ENCODE results near the gene MBOAT2. TPM values are rescaled to one million over a fixed set of nuclear protein-coding genes. Genes with fewer than 3 reads are reported as not detected.
"Not testable (repeated sequence)": the region's sequence is repeated elsewhere in the genome, so short reads cannot be mapped to it uniquely, and the experiment has no call there.

The MBOAT2 gene
- total RNA-seq, 1 donor from 2014 or later, result 94.7 TPM

- Mint-ChIP-seq H3K4me1 (ENCODE audit: unreplicated experiment) (peaks cover 12% of the 10 kb centered on the region), H3K9me3 (ENCODE audit: unreplicated experiment) (no peaks in the 10 kb centered on the region), H3K36me3 (ENCODE audit: unreplicated experiment) (peaks cover 35% of the 10 kb centered on the region), H3K4me3 (ENCODE audit: unreplicated experiment) (no peak overlapping the region), H3K27me3 (ENCODE audit: unreplicated experiment) (no peaks in the 10 kb centered on the region), H3K27ac (ENCODE audit: unreplicated experiment) (peak overlapping the region; percentile 20)
- no peak for DNase-seq (ENCODE audit: extremely low spot score, unreplicated experiment)
- TF ChIP-seq CTCF (IDR thresholded peaks at IDR 0.05), result no peak
Measured at GRCh38 chr2:8922431-8922830, 81.1 kb downstream of the MBOAT2 start.

- Mint-ChIP-seq H3K4me1 (ENCODE audit: unreplicated experiment) (peaks cover 13% of the 10 kb centered on the region), H3K27ac (ENCODE audit: unreplicated experiment) (no peak overlapping the region), H3K36me3 (ENCODE audit: unreplicated experiment) (peaks cover 23% of the 10 kb centered on the region), H3K27me3 (ENCODE audit: unreplicated experiment) (no peaks in the 10 kb centered on the region), H3K9me3 (ENCODE audit: unreplicated experiment) (peaks cover 8% of the 10 kb centered on the region), H3K4me3 (ENCODE audit: unreplicated experiment) (no peak overlapping the region)
- DNase-seq (ENCODE audit: extremely low spot score, unreplicated experiment), result no peak
- no peak for TF ChIP-seq CTCF (IDR thresholded peaks at IDR 0.05)
Measured at GRCh38 chr2:8918412-8918811, 85.1 kb downstream of the MBOAT2 start.

GRCh38 chr2:8915941-8916340 lies 87.5 kb downstream of the MBOAT2 start:
- Mint-ChIP-seq H3K9me3 (ENCODE audit: unreplicated experiment) (peaks cover 24% of the 10 kb centered on the region), H3K36me3 (ENCODE audit: unreplicated experiment) (peaks cover 33% of the 10 kb centered on the region), H3K4me3 (ENCODE audit: unreplicated experiment) (no peak overlapping the region), H3K4me1 (ENCODE audit: unreplicated experiment) (peaks cover 8% of the 10 kb centered on the region), H3K27me3 (ENCODE audit: unreplicated experiment) (no peaks in the 10 kb centered on the region), H3K27ac (ENCODE audit: unreplicated experiment) (no peak overlapping the region)
- TF ChIP-seq CTCF (IDR thresholded peaks at IDR 0.05), result no peak
- no peak for DNase-seq (ENCODE audit: extremely low spot score, unreplicated experiment)

GRCh38 chr2:8913767-8914166 lies 89.7 kb downstream of the MBOAT2 start:
- not testable (repeated sequence) for DNase-seq (ENCODE audit: extremely low spot score, unreplicated experiment); H3K4me3 Mint-ChIP-seq (ENCODE audit: unreplicated experiment); H3K4me1 Mint-ChIP-seq (ENCODE audit: unreplicated experiment); H3K27me3 Mint-ChIP-seq (ENCODE audit: unreplicated experiment); H3K27ac Mint-ChIP-seq (ENCODE audit: unreplicated experiment)
- H3K36me3 Mint-ChIP-seq (ENCODE audit: unreplicated experiment), result peaks cover 31% of the 10 kb centered on the region
- H3K9me3 Mint-ChIP-seq (ENCODE audit: unreplicated experiment), result peaks cover 29% of the 10 kb centered on the region

- no peak overlapping the region for H3K27ac Mint-ChIP-seq (ENCODE audit: unreplicated experiment)
- H3K4me1 Mint-ChIP-seq (ENCODE audit: unreplicated experiment), result no peaks in the 10 kb centered on the region
- no peak overlapping the region for H3K4me3 Mint-ChIP-seq (ENCODE audit: unreplicated experiment)
- TF ChIP-seq CTCF (IDR thresholded peaks at IDR 0.05), result no peak
- H3K27me3 Mint-ChIP-seq (ENCODE audit: unreplicated experiment), result no peaks in the 10 kb centered on the region
- DNase-seq (ENCODE audit: extremely low spot score, unreplicated experiment), result no peak
- peaks cover 21% of the 10 kb centered on the region for H3K9me3 Mint-ChIP-seq (ENCODE audit: unreplicated experiment)
- peaks cover 55% of the 10 kb centered on the region for H3K36me3 Mint-ChIP-seq (ENCODE audit: unreplicated experiment)
Measured at GRCh38 chr2:8907764-8908288, 95.7 kb downstream of the MBOAT2 start.

- not testable (repeated sequence) for H3K27me3 Mint-ChIP-seq (ENCODE audit: unreplicated experiment); H3K27ac Mint-ChIP-seq (ENCODE audit: unreplicated experiment); H3K4me3 Mint-ChIP-seq (ENCODE audit: unreplicated experiment); H3K9me3 Mint-ChIP-seq (ENCODE audit: unreplicated experiment); DNase-seq (ENCODE audit: extremely low spot score, unreplicated experiment); H3K4me1 Mint-ChIP-seq (ENCODE audit: unreplicated experiment)
- peaks cover 64% of the 10 kb centered on the region for H3K36me3 Mint-ChIP-seq (ENCODE audit: unreplicated experiment)
Measured at GRCh38 chr2:8903924-8904323, 99.6 kb downstream of the MBOAT2 start.

- not testable (repeated sequence) for DNase-seq (ENCODE audit: extremely low spot score, unreplicated experiment); H3K4me1 Mint-ChIP-seq (ENCODE audit: unreplicated experiment); H3K4me3 Mint-ChIP-seq (ENCODE audit: unreplicated experiment); H3K27ac Mint-ChIP-seq (ENCODE audit: unreplicated experiment); H3K9me3 Mint-ChIP-seq (ENCODE audit: unreplicated experiment); H3K27me3 Mint-ChIP-seq (ENCODE audit: unreplicated experiment)
- H3K36me3 Mint-ChIP-seq (ENCODE audit: unreplicated experiment), result peaks cover 58% of the 10 kb centered on the region
Measured at GRCh38 chr2:8902757-8903156, 100.7 kb downstream of the MBOAT2 start.

- not testable (repeated sequence) for H3K9me3 Mint-ChIP-seq (ENCODE audit: unreplicated experiment); H3K27ac Mint-ChIP-seq (ENCODE audit: unreplicated experiment); DNase-seq (ENCODE audit: extremely low spot score, unreplicated experiment); H3K27me3 Mint-ChIP-seq (ENCODE audit: unreplicated experiment); H3K4me3 Mint-ChIP-seq (ENCODE audit: unreplicated experiment); H3K4me1 Mint-ChIP-seq (ENCODE audit: unreplicated experiment)
- peaks cover 52% of the 10 kb centered on the region for H3K36me3 Mint-ChIP-seq (ENCODE audit: unreplicated experiment)
Measured at GRCh38 chr2:8897206-8897605, 106.3 kb downstream of the MBOAT2 start.

GRCh38 chr2:8896671-8897070 lies 106.8 kb downstream of the MBOAT2 start:
- peaks cover 53% of the 10 kb centered on the region for H3K36me3 Mint-ChIP-seq (ENCODE audit: unreplicated experiment)
- H3K4me1 Mint-ChIP-seq (ENCODE audit: unreplicated experiment); H3K9me3 Mint-ChIP-seq (ENCODE audit: unreplicated experiment); DNase-seq (ENCODE audit: extremely low spot score, unreplicated experiment); H3K27me3 Mint-ChIP-seq (ENCODE audit: unreplicated experiment); H3K27ac Mint-ChIP-seq (ENCODE audit: unreplicated experiment); H3K4me3 Mint-ChIP-seq (ENCODE audit: unreplicated experiment): not testable (repeated sequence)
